ENCODE data around the gene CRHR1.

DNA sequence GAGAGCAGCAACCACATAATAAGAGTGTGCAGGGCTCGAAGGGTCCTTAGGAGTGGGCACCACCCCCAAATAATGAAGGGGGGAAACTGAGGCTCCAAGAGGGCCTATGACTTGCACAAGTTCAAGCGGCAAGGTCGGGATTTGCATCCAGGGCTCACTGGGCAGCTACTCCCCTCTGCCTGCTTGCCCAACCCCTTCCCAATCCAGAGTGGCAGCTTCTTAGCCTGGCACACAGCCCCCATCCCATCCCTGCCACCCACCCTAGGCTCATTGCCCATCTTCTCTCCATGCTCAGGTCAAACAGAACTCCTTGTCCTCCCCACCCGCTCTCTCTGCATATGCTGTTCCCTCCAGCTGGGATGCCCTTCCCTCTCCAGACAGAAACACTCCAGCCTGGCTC, 63.0 kb downstream of the CRHR1 start:
- TF ChIP-seq, protein P1, sequence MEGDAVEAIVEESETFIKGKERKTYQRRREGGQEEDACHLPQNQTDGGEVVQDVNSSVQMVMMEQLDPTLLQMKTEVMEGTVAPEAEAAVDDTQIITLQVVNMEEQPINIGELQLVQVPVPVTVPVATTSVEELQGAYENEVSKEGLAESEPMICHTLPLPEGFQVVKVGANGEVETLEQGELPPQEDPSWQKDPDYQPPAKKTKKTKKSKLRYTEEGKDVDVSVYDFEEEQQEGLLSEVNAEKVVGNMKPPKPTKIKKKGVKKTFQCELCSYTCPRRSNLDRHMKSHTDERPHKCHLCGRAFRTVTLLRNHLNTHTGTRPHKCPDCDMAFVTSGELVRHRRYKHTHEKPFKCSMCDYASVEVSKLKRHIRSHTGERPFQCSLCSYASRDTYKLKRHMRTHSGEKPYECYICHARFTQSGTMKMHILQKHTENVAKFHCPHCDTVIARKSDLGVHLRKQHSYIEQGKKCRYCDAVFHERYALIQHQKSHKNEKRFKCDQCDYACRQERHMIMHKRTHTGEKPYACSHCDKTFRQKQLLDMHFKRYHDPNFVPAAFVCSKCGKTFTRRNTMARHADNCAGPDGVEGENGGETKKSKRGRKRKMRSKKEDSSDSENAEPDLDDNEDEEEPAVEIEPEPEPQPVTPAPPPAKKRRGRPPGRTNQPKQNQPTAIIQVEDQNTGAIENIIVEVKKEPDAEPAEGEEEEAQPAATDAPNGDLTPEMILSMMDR (IDR thresholded peaks at IDR 0.05) = no peak
- no peak for TF ChIP-seq POLR2A (IDR thresholded peaks at IDR 0.05)

All from right lobe of liver (tissue), 4 donors.